ENCODE measurements around the gene ERG.
A peak's percentile ranks its signal among the peaks of the same experiment; 100 is the strongest.

The ERG gene

GRCh38 chr21:38385427-38386175, 112.7 kb downstream of the ERG start:
- no peak for DNase-seq (ENCODE audit: low read depth)
- no peak overlapping the region for H3K4me3 ChIP-seq (ENCODE audit: low read depth, low read length)
- no peak for TF ChIP-seq CTCF (IDR thresholded peaks at IDR 0.05; ENCODE audit: low read depth, low read length, missing control alignments)
- in situ Hi-C loops (cut with HindIII; ENCODE audit: low sequenced_read_pairs), result no loop called here

DNA sequence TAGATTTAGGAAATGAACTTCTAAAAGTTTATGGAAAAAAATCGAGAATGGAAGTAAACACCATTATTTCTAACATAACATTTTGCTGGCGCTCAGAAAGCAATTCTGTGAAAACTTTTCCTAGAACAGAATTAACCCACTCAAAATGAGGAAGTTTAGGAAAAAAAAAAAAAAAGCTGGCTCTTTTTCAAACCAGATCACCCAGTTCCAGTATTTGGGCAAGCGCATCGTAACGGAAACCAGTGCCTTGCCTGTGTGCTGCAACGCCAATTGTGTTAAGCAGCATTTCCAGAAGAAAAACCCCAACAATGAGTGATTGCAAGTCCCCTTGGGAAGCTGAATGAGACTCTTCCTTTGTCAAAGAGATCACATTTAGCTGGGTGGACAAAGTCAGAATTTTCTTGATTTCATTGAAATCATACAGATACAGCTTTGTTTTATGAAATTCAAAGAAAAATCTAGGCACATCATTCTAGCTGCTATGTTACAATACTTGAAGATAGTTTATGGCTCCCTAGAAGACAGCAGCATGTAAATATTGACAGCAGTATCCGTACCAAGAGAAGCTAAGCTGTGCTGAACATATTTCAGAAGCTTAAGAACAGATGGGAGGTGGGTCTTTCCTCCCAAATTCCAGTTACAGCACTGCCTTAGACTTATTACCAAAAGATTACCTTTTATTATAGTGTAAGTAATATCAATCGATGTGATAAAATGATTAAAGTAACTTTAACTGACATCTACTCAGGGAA, 113.4 kb downstream of the ERG start:
- in situ Hi-C loops (cut with HindIII; ENCODE audit: low sequenced_read_pairs), result no loop called here
- no peak for TF ChIP-seq CTCF (IDR thresholded peaks at IDR 0.05; ENCODE audit: low read depth, low read length, missing control alignments)
- no peak overlapping the region for H3K4me3 ChIP-seq (ENCODE audit: low read depth, low read length)
- DNase-seq (ENCODE audit: low read depth), result no peak

DNA sequence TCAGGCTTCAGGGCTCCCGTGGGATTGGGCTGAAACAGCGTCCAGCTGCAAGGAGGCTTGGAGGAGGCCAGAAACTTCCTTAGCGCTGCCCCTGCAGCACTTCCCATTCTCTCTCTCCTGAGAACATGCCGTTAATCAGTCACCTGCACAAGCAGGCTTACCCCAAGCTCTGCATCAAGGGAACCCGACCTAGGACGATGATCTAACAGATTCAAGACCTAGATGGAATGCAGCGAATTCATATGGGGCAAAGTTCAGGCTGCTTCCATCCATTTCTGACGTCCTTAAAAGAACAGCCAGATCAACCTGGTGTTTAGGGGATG, 114.1 kb downstream of the ERG start:
- TF ChIP-seq CTCF (IDR thresholded peaks at IDR 0.05; ENCODE audit: low read depth, low read length, missing control alignments), result no peak
- in situ Hi-C loops (cut with HindIII; ENCODE audit: low sequenced_read_pairs), result no loop called here
- no peak overlapping the region for H3K4me3 ChIP-seq (ENCODE audit: low read depth, low read length)
- DNase-seq (ENCODE audit: low read depth), result no peak

GRCh38 chr21:38383411-38384237, 114.7 kb downstream of the ERG start:
- no peak overlapping the region for H3K4me3 ChIP-seq (ENCODE audit: low read depth, low read length)
- in situ Hi-C loops (cut with HindIII; ENCODE audit: low sequenced_read_pairs), result no loop called here
- TF ChIP-seq CTCF (IDR thresholded peaks at IDR 0.05; ENCODE audit: low read depth, low read length, missing control alignments), result no peak
- no peak for DNase-seq (ENCODE audit: low read depth)

GRCh38 chr21:38380481-38381137, 117.7 kb downstream of the ERG start:
- no peak for DNase-seq (ENCODE audit: low read depth)
- H3K4me3 ChIP-seq (ENCODE audit: low read depth, low read length), result no peak overlapping the region
- in situ Hi-C loops (cut with HindIII; ENCODE audit: low sequenced_read_pairs), result no loop called here
- TF ChIP-seq CTCF (IDR thresholded peaks at IDR 0.05; ENCODE audit: low read depth, low read length, missing control alignments), result peak; percentile 42

DNA sequence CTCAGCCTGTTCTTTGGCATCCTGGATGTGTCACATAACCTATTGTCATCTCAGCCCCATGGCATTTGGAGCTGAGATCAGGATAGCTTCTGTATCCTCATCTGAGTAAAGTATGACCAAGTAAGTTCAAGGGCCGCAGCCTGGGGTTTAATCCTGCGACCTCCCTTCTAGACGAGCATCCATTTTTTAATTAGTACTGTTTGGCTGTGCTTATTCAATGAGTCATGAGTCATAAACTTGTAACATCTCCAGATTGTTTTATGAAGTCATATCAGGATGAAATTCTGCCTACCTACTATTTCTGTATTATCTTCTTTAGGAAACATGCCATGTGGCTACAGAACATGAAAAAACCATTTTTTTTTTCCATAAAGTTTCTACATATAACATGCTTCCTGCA, 119.1 kb downstream of the ERG start:
- no peak for TF ChIP-seq CTCF (IDR thresholded peaks at IDR 0.05; ENCODE audit: low read depth, low read length, missing control alignments)
- H3K4me3 ChIP-seq (ENCODE audit: low read depth, low read length), result no peak overlapping the region
- in situ Hi-C loops (cut with HindIII; ENCODE audit: low sequenced_read_pairs), result no loop called here
- no peak for DNase-seq (ENCODE audit: low read depth)

Data from astrocyte of the cerebellum (primary cell).